ENCODE measurements around the gene ETS1.

The ETS1 gene

GRCh38 chr11:128549256-128549944 is 38.0 kb downstream of the ETS1 start:
- no peak for TF ChIP-seq CTCF (IDR thresholded peaks at IDR 0.05; ENCODE audit: low read depth, low read length)
- DNase-seq (ENCODE audit: extremely low read depth, low read depth): no peak

- no peak; the same call in 1 of the 2 replicates for TF ChIP-seq CTCF (IDR thresholded peaks at IDR 0.05; ENCODE audit: low read depth, low read length)
- DNase-seq (ENCODE audit: extremely low read depth, low read depth): no peak
These were observed 38.6 kb downstream of the ETS1 start for GRCh38 chr11:128548649-128549255.

- no peak for TF ChIP-seq CTCF (IDR thresholded peaks at IDR 0.05; ENCODE audit: low read depth, low read length)
- no peak for DNase-seq (ENCODE audit: extremely low read depth, low read depth)
These were observed 39.3 kb downstream of the ETS1 start for GRCh38 chr11:128547946-128548648.

DNA sequence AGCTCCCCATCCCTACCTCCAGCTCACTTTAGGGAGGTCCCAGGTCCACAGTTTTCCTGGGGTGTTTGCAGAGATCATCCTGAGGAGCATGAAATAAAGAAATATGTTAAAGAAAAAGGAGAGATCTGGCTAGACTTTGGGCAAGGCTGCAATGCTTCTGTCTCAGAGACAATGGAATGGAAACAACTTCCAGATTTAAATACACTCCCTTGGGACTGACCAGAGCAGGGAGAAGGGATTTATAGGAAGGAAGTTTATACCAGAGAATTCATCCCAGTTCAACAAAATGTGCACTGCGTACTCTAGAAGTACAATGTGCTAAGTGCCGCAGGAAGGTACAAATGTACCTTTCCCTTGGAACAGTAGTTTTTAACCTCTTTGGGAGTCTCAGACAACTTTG is 40.4 kb downstream of the ETS1 start:
- no peak for TF ChIP-seq CTCF (IDR thresholded peaks at IDR 0.05; ENCODE audit: low read depth, low read length)
- DNase-seq (ENCODE audit: extremely low read depth, low read depth): no peak

- no peak for TF ChIP-seq CTCF (IDR thresholded peaks at IDR 0.05; ENCODE audit: low read depth, low read length)
- DNase-seq (ENCODE audit: extremely low read depth, low read depth): no peak
These were observed 42.8 kb downstream of the ETS1 start for GRCh38 chr11:128544471-128545051.

- TF ChIP-seq CTCF (IDR thresholded peaks at IDR 0.05; ENCODE audit: low read depth, low read length): no peak
These were observed 46.9 kb downstream of the ETS1 start for GRCh38 chr11:128540469-128540868.

GRCh38 chr11:128536506-128536905 is 50.9 kb downstream of the ETS1 start:
- DNase-seq (ENCODE audit: extremely low read depth, low read depth): no peak

More at GRCh38 chr11:128540469-128540868, 46.9 kb downstream of the ETS1 start:
- DNase-seq (ENCODE audit: extremely low read depth, low read depth): no peak

More at GRCh38 chr11:128536506-128536905, 50.9 kb downstream of the ETS1 start:
- TF ChIP-seq CTCF (IDR thresholded peaks at IDR 0.05; ENCODE audit: low read depth, low read length): no peak
